ENCODE results near the gene NHEJ1. TPM values are rescaled to one million over a fixed set of nuclear protein-coding genes. Genes with fewer than 3 reads are reported as not detected.

The NHEJ1 gene
- total RNA-seq, 1 experiment from 2014 or later: 16.4 TPM

- no TSS peak for BruUV-seq (replicated peaks)
- H3K36me3 ChIP-seq (ENCODE audit: control insufficient read depth in 1 of 2, insufficient read depth in 2 of 2, low read length in 2 of 2): no peaks in the 10 kb centered on the region
- H3K27me3 ChIP-seq (ENCODE audit: insufficient read depth, low read length): no peaks in the 10 kb centered on the region
- intact Hi-C loops (cut with micrococcal nuclease): no loop called here
- H2AFZ ChIP-seq (ENCODE audit: low read depth, low read length, poor library complexity, severe bottlenecking): no peak overlapping the region
- ATAC-seq (no peak), DNase-seq (ENCODE audit: low read depth, low spot score) (no peak)
- ChIA-PET POLR2A (no interaction called here), CTCF (no interaction called here), RAD21 (ENCODE audit: low non-redundant PET in 1 of 2, low total read pairs in 2 of 2, uncharacterized antibody in 2 of 2, unreplicated experiment in 2 of 2) (no interaction called here)
- no peaks in the 10 kb centered on the region for H4K20me1 ChIP-seq (ENCODE audit: insufficient read depth)
- no peak overlapping the region for H3K27ac ChIP-seq (ENCODE audit: low read depth, low read length)
- no peak overlapping the region for H3K4me3 ChIP-seq (replicated peaks in 1 of 2; ENCODE audit: low read depth in 1 of 2, low read length in 2 of 2)
- no peaks in the 10 kb centered on the region for H3K4me1 ChIP-seq (ENCODE audit: control insufficient read depth in 1 of 2, insufficient read depth in 2 of 2, low read length in 2 of 2)
- no peaks in the 10 kb centered on the region for H3K79me2 ChIP-seq (ENCODE audit: insufficient read depth, low read length)
- H3K9ac ChIP-seq (ENCODE audit: low read length): no peak overlapping the region
- H3K9me2 ChIP-seq (ENCODE audit: insufficient read depth): no peaks in the 10 kb centered on the region
- no peak for TF ChIP-seq SP1 (IDR thresholded peaks at IDR 0.05; ENCODE audit: low read depth)
- TF ChIP-seq, protein P1, sequence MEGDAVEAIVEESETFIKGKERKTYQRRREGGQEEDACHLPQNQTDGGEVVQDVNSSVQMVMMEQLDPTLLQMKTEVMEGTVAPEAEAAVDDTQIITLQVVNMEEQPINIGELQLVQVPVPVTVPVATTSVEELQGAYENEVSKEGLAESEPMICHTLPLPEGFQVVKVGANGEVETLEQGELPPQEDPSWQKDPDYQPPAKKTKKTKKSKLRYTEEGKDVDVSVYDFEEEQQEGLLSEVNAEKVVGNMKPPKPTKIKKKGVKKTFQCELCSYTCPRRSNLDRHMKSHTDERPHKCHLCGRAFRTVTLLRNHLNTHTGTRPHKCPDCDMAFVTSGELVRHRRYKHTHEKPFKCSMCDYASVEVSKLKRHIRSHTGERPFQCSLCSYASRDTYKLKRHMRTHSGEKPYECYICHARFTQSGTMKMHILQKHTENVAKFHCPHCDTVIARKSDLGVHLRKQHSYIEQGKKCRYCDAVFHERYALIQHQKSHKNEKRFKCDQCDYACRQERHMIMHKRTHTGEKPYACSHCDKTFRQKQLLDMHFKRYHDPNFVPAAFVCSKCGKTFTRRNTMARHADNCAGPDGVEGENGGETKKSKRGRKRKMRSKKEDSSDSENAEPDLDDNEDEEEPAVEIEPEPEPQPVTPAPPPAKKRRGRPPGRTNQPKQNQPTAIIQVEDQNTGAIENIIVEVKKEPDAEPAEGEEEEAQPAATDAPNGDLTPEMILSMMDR (IDR thresholded peaks at IDR 0.05 in 2 of 3, conservative IDR thresholded peaks at IDR 0.05 in 1 of 3; ENCODE audit: borderline replicate concordance in 1 of 3, insufficient read depth in 1 of 3, low read depth in 2 of 3, low read length in 2 of 3): no peak
- H3K9me3 ChIP-seq (ENCODE audit: control insufficient read depth in 1 of 2, insufficient read depth in 1 of 2, low read depth in 1 of 2, low read length in 2 of 2): no peaks in the 10 kb centered on the region
- H3K4me2 ChIP-seq (ENCODE audit: low read length): no peak overlapping the region
Measured at GRCh38 chr2:219094171-219094570, 66.4 kb downstream of the NHEJ1 start.

DNA sequence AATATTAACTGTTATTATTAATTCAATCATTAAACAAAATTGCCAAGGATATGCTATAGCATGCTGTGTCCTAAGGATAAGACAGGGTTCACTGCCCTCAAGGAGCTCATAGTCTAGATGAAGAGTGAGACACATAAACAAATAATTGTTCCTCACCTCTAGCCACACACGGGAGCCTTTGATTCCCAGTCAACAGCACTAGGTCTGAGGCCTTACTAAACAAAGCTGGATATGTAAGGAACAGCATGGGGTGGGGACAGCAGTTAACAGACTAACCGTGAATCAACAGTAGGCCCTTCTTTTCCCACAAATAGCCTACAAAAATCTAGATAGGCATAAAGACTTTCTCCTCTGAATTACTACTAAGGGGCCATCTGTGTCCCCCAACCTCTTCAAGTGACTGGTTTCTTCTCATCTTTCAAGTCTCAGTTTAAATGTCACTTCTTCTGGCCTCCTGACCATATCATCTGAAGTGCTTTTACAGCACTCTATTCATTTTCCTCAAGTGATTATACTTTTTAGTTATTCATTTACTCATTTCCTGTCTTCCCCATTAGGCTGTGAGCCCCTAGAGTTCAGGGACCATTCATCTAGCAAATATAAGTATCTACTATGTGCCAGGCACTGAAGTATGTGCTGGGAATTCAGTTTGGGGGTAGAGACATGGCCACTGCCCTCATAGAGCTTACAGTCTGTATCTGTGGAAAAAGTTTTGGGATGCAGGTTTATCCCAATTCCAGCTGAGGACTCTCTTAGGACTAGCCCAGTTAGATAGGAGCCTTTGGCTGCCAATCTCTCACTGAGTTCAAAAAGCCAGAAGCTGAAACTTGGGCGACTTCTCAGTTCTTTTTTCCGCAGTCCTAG, 69.9 kb downstream of the NHEJ1 start:
- no peak overlapping the region for H3K27ac ChIP-seq (ENCODE audit: low read depth, low read length)
- H3K4me3 ChIP-seq (replicated peaks in 1 of 2; ENCODE audit: low read depth in 1 of 2, low read length in 2 of 2): no peak overlapping the region
- RAD21 ChIA-PET (ENCODE audit: low non-redundant PET in 1 of 2, low total read pairs in 2 of 2, uncharacterized antibody in 2 of 2, unreplicated experiment in 2 of 2): no interaction called here
- H4K20me1 ChIP-seq (ENCODE audit: insufficient read depth): no peaks in the 10 kb centered on the region
- TF ChIP-seq EZH2phosphoT487 (IDR thresholded peaks at IDR 0.05; ENCODE audit: borderline replicate concordance) (no peak), POLR2AphosphoS5 (IDR thresholded peaks at IDR 0.05; ENCODE audit: low read depth, low read length) (no peak), RAD21 (IDR thresholded peaks at IDR 0.05; ENCODE audit: low read depth) (no peak), ELF1 (IDR thresholded peaks at IDR 0.05; ENCODE audit: borderline replicate concordance, low read depth) (no peak)
- H3K27me3 ChIP-seq (ENCODE audit: insufficient read depth, low read length): no peaks in the 10 kb centered on the region
- H3K4me2 ChIP-seq (ENCODE audit: low read length): no peak overlapping the region
- no peak overlapping the region for H3K9ac ChIP-seq (ENCODE audit: low read length)
- intact Hi-C loops (cut with micrococcal nuclease): no loop called here
- no peaks in the 10 kb centered on the region for H3K9me3 ChIP-seq (ENCODE audit: control insufficient read depth in 1 of 2, insufficient read depth in 1 of 2, low read depth in 1 of 2, low read length in 2 of 2)
- CTCF ChIA-PET: interaction anchor here (0.9 to 1.3 kb wide), 3 partner anchors 13 to 17 kb away, joined by 3 to 5 read pairs (median 3); no protein-coding TSS in a partner anchor
- BruUV-seq (replicated peaks): no TSS peak
- no peak overlapping the region for H2AFZ ChIP-seq (ENCODE audit: low read depth, low read length, poor library complexity, severe bottlenecking)
- H3K36me3 ChIP-seq (ENCODE audit: control insufficient read depth in 1 of 2, insufficient read depth in 2 of 2, low read length in 2 of 2): no peaks in the 10 kb centered on the region
- H3K9me2 ChIP-seq (ENCODE audit: insufficient read depth): no peaks in the 10 kb centered on the region
- DNase-seq (ENCODE audit: low read depth, low spot score): no peak
- H3K79me2 ChIP-seq (ENCODE audit: insufficient read depth, low read length): no peaks in the 10 kb centered on the region
- POLR2A ChIA-PET: no interaction called here
- no peak for ATAC-seq
- no peaks in the 10 kb centered on the region for H3K4me1 ChIP-seq (ENCODE audit: control insufficient read depth in 1 of 2, insufficient read depth in 2 of 2, low read length in 2 of 2)

All from HCT116 (cell line).